Sigmoid colon (tissue), 7 donors: ENCODE results near the gene NHSL2. TPM values are rescaled to one million over a fixed set of nuclear protein-coding genes. Genes with fewer than 3 reads are reported as not detected.

ENCODE experiments used
- DNase-seq: peaks from one replicate; pipeline ENCODE4 v3.0.0-alpha.2; 2019
- H3K27ac ChIP-seq, 4 donors: fragments of 200-600 bp; sonication (generic); one replicate each; pipeline ENCODE4 v1.5.1; 2016 to 2019; ENCODE audit warnings: mild to moderate bottlenecking in 1 of 4
- H3K27me3 ChIP-seq, 3 donors: fragments of 200-600 bp; sonication (generic); one replicate each; pipeline ENCODE4 v1.5.1; 2019; ENCODE audit warnings: mild to moderate bottlenecking in 1 of 3
- H3K36me3 ChIP-seq, 4 donors: fragments of 200-600 bp; sonication (generic); one replicate each; pipeline ENCODE4 v1.5.1; 2016 to 2019
- H3K4me1 ChIP-seq, 4 donors: fragments of 200-600 bp; sonication (generic); one replicate each; pipeline ENCODE4 v1.5.1; 2017 to 2019
- H3K4me3 ChIP-seq, 4 donors: fragments of 200-600 bp; sonication (generic); one replicate each; pipeline ENCODE4 v1.5.1; 2017 to 2019; ENCODE audit warnings: mild to moderate bottlenecking in 2 of 4, moderate library complexity in 1 of 4
- H3K9me3 ChIP-seq, 4 donors: fragments of 200-600 bp in 3 of 4; sonication (generic) in 3 of 4; one replicate each; pipeline versions ENCODE4 v1.5.1 to v1.6.1; 2013 to 2019
- EP300 ChIP-seq, 4 donors: sonication (generic); formaldehyde crosslinking; IDR thresholded peaks; one replicate each; pipeline ENCODE4 v1.6.1; 2017; ENCODE audit warnings: antibody characterized with exemption in 4 of 4
- POLR2A ChIP-seq, 2 donors: fragments of 450-650 bp; IDR thresholded peaks; one replicate each; pipeline ENCODE4 v1.6.1; 2016; ENCODE audit warnings: antibody characterized with exemption in 2 of 2, mild to moderate bottlenecking in 2 of 2, moderate library complexity in 2 of 2
- POLR2AphosphoS5 ChIP-seq, 4 donors: sonication (generic); formaldehyde crosslinking; IDR thresholded peaks; one replicate each; pipeline ENCODE4 v1.6.1; 2017; ENCODE audit warnings: antibody characterized with exemption in 4 of 4
- WGBS, 2 donors: extraction: QIAGEN DNeasy Blood & Tissue Kit; methylation state at CpG; one replicate each; pipeline ENCODE4 v1.1.7; 2013; 5-methylcytosine and 5-hydroxymethylcytosine counted together
- intact Hi-C: fragments of 100-400 bp; cut with DNase I; formaldehyde crosslinking; loops from one replicate; pipeline ENCODE4 v1.15.1; 2023
- polyA plus RNA-seq, 3 donors: library from polyadenylated mRNA; stranded (reverse); fragments of 200-250 nt; gene quantifications; one replicate each; pipeline ENCODE4 v1.2.3, GENCODE V29; 2013
- total RNA-seq, 4 donors: library from RNA; depleted of rRNA; stranded (reverse); fragments of >200 nt; gene quantifications; one replicate each; pipeline ENCODE4 v1.1.0, GENCODE V29; 2016
- TF ChIP-seq, protein P1 (sequence below), 4 experiments: fragments of 450-650 bp in 3 of 4; fragments of 200-600 bp in 1 of 4; IDR thresholded peaks; one replicate each; pipeline ENCODE4 v1.5.1; 2016 to 2019; ENCODE audit warnings: antibody characterized with exemption in 4 of 4, mild to moderate bottlenecking in 3 of 4, moderate library complexity in 2 of 4
- donor health status: healthy with polysubstance abuse.
- donor health status: Bipolar disorder and iron deficiency.
- donor health status: healthy.

NHSL2 gene
- total and polyA plus RNA-seq, 7 donors = under 0.01 to 21.3 (median 8.1) TPM

DNA sequence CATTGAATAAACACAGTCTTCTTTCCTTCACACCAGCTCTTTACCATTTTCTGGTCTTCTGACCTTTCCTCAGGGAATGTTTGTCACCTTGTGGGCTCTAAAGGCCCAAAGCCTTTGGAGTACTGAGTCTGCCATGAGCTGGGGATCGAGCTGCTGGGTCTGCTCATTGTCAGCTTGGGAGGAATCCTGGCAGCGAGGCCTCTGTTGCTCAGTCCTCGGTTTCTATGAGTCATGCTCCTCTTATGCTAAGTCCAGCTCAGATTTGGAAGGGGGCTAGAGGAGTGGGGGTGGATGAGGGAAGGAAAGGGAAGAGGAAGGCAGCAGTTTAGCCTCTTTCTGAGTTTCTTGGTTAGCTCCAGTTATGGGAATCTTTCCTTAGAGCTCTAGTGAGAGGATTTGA lies 31.1 kb downstream of the NHSL2 start:
- H3K36me3 ChIP-seq = no peaks in the 10 kb centered on the region
- no peak overlapping the region for H3K4me3 ChIP-seq
- no peaks in the 10 kb centered on the region for H3K9me3 ChIP-seq
- H3K27me3 ChIP-seq = no peaks in the 10 kb centered on the region
- intact Hi-C loops = no loop called here
- no peak for TF ChIP-seq POLR2A (IDR thresholded peaks at IDR 0.05)
- TF ChIP-seq, protein P1, sequence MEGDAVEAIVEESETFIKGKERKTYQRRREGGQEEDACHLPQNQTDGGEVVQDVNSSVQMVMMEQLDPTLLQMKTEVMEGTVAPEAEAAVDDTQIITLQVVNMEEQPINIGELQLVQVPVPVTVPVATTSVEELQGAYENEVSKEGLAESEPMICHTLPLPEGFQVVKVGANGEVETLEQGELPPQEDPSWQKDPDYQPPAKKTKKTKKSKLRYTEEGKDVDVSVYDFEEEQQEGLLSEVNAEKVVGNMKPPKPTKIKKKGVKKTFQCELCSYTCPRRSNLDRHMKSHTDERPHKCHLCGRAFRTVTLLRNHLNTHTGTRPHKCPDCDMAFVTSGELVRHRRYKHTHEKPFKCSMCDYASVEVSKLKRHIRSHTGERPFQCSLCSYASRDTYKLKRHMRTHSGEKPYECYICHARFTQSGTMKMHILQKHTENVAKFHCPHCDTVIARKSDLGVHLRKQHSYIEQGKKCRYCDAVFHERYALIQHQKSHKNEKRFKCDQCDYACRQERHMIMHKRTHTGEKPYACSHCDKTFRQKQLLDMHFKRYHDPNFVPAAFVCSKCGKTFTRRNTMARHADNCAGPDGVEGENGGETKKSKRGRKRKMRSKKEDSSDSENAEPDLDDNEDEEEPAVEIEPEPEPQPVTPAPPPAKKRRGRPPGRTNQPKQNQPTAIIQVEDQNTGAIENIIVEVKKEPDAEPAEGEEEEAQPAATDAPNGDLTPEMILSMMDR (IDR thresholded peaks at IDR 0.05) = no peak
- TF ChIP-seq EP300 (IDR thresholded peaks at IDR 0.05) = no peak
- TF ChIP-seq POLR2AphosphoS5 (IDR thresholded peaks at IDR 0.05) = peak; percentile 38 to 73 (median 68)
- peaks cover 0 to 46% (median 25%) of the 10 kb centered on the region in 4 donors for H3K4me1 ChIP-seq
- H3K27ac ChIP-seq = peak overlapping the region; percentile 27 to 82 (median 74)
- peak; percentile 91 for DNase-seq
- 53 to 54% methylated on average over 3 of the region's 3 CpGs for WGBS, 2 donors

DNA sequence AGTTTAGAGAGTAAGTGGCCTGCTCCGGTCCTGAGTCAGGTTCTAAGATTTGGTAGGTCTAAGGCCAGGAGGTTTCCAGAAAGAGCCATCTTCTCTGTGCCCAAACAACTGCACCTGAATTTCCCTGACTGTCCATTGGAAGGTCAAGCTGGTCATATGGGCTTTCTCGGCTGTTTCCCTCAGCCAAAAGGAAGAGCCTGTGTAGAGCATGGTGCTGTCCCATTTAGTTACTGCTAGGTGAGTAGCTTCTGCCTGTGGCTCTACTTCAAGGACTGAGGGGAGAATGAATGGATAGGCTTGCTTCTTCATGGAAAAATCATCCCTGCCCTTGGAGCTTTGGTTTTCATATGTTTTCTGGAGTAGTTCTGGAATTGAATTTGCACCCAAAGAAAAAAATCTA lies 33.7 kb downstream of the NHSL2 start:
- peak overlapping the region in 3 of 4 donors; percentile 35 to 82 (median 74) for H3K27ac ChIP-seq
- intact Hi-C loops = no loop called here

DNA sequence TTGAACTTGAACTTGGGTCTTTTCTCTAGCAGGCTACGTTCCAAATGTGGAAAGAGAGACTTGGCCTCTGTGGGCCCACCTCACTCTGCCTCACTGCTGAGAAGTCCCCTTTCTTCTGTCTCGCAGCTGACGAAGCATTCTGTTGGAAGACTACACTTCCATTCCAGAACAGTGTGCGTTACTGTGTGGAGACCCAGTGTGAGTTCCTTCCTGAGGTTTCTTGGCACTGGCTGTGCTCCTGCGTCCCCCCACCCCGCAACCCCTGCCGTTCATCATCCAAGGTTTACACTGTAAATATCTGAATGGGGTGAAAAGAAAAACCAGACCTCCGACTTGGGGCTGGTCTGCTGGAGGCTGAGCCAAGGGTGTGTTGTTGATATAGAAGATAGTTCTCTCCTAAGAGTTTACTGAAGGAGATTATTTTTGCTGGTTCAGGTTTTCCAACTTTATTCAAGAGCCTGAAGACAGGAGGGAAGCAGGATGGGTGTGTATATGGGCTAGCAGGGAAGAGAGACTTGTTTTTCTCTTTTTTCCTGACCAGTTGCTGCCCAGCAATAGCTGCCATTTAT lies 34.7 kb downstream of the NHSL2 start:
- TF ChIP-seq POLR2A (IDR thresholded peaks at IDR 0.05) (no peak), EP300 (IDR thresholded peaks at IDR 0.05) (no peak), POLR2AphosphoS5 (IDR thresholded peaks at IDR 0.05) (no peak)
- TF ChIP-seq, protein P1 (IDR thresholded peaks at IDR 0.05) = no peak
- Histone ChIP-seq H3K4me1 (peaks cover 0 to 34% (median 24%) of the 10 kb centered on the region in 4 donors), H3K27ac (peak overlapping the region in 3 of 4 donors; percentile 63 to 82 (median 74)), H3K9me3 (no peaks in the 10 kb centered on the region), H3K4me3 (no peak overlapping the region), H3K27me3 (no peaks in the 10 kb centered on the region), H3K36me3 (no peaks in the 10 kb centered on the region)
- intact Hi-C loops = no loop called here
- WGBS, 2 donors = 38 to 51% methylated on average over 8 of the region's 8 CpGs
- DNase-seq = no peak

More for the DNA sequence above, 33.7 kb downstream of the NHSL2 start:
- no peak for DNase-seq
- Histone ChIP-seq H3K4me1 (peaks cover 0 to 32% (median 22%) of the 10 kb centered on the region in 4 donors), H3K9me3 (no peaks in the 10 kb centered on the region), H3K27me3 (no peaks in the 10 kb centered on the region), H3K4me3 (no peak overlapping the region), H3K36me3 (no peaks in the 10 kb centered on the region)
- TF ChIP-seq POLR2AphosphoS5 (IDR thresholded peaks at IDR 0.05) = no peak
- TF ChIP-seq EP300 (IDR thresholded peaks at IDR 0.05) = no peak
- WGBS, 2 donors = 88 to 91% methylated on average over 2 of the region's 2 CpGs

DNA sequence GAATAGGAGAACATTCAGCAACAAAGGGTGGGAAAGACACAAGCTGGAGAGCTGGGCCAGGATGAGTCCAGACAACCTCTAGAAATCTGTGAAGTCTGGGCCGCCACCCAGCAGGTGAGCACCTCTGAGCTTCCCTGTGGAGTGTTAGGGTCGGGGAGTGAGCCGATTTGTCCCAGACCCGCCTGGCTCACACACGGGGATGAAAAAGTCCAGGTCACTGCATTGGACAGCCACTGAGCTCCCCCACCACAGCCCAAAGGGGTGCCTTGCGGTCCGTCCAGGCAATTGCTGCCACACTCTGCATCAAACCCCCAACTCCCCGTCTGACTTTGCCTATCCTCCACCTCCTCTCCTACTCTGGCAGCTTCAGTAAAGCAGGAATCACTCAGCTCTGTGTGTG lies 38.7 kb downstream of the NHSL2 start:
- Histone ChIP-seq H3K27ac (no peak overlapping the region), H3K4me3 (no peak overlapping the region), H3K4me1 (peaks cover 0 to 35% (median 24%) of the 10 kb centered on the region in 4 donors), H3K27me3 (no peaks in the 10 kb centered on the region), H3K36me3 (no peaks in the 10 kb centered on the region), H3K9me3 (no peaks in the 10 kb centered on the region)
- intact Hi-C loops = no loop called here
- no peak for DNase-seq
- TF ChIP-seq, protein P1 (IDR thresholded peaks at IDR 0.05) = no peak
- no peak for TF ChIP-seq POLR2AphosphoS5 (IDR thresholded peaks at IDR 0.05)
- TF ChIP-seq POLR2A (IDR thresholded peaks at IDR 0.05) = no peak
- no peak for TF ChIP-seq EP300 (IDR thresholded peaks at IDR 0.05)
- 66 to 84% methylated on average over 8 of the region's 8 CpGs for WGBS, 2 donors

DNA sequence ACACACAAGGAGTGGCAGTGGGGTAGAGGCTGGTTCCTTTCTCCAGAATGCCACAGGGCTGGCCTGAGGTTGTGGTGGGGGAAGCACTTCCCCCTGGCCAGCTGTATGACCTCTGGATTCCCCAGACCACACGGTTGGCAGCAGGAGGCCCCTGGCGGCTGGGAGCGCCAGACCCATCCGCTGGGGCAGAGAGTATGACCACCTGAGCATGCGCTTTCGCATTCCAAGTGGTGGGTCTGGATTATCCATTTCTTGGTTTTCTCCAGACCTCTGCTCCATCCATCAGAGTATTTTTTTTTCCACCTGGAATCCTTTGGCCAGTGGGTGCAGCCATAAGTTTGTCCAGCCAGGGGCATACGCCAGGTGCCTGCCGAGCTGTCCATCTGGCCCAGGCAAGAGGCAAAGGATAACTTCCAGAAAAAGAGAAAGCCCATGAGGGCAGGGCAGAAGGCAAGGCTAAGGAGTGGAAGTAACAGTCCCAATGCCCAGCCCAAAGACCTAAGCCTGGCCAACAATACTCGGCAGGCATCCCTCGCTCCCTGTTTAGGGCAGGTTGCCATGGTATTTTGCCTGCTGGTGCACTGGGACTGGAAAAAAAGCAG lies 39.3 kb downstream of the NHSL2 start:
- DNase-seq = no peak
- no peak overlapping the region for H3K4me3 ChIP-seq
- WGBS, 2 donors = 85 to 88% methylated on average over 10 of the region's 10 CpGs
- TF ChIP-seq, protein P1 (IDR thresholded peaks at IDR 0.05) = no peak
- no peak for TF ChIP-seq POLR2A (IDR thresholded peaks at IDR 0.05)
- no peak for TF ChIP-seq POLR2AphosphoS5 (IDR thresholded peaks at IDR 0.05)
- no peak for TF ChIP-seq EP300 (IDR thresholded peaks at IDR 0.05)
- no peaks in the 10 kb centered on the region for H3K9me3 ChIP-seq
- no peaks in the 10 kb centered on the region for H3K27me3 ChIP-seq
- H3K27ac ChIP-seq = no peak overlapping the region
- peaks cover 0 to 41% (median 28%) of the 10 kb centered on the region in 4 donors for H3K4me1 ChIP-seq
- intact Hi-C loops = loop anchor here (5.0 kb wide), 1 partner anchor 38 kb away; the partner anchor contains the start of gene NHSL2
- no peaks in the 10 kb centered on the region for H3K36me3 ChIP-seq
